HG02588 (cell line): ENCODE measurements around the gene DHRSX.
"Not testable (repeated sequence)": the region's sequence is repeated elsewhere in the genome, so short reads cannot be mapped to it uniquely, and the experiment has no call there.

ENCODE experiments used
- ATAC-seq: cut with Tn5 transposase; IDR thresholded peaks from one replicate; pipeline ENCODE4 v1.9.1; 2021; ENCODE audit warnings: mild to moderate bottlenecking, moderate library complexity; ENCODE audit not compliant: unreplicated experiment

Gene DHRSX

DNA sequence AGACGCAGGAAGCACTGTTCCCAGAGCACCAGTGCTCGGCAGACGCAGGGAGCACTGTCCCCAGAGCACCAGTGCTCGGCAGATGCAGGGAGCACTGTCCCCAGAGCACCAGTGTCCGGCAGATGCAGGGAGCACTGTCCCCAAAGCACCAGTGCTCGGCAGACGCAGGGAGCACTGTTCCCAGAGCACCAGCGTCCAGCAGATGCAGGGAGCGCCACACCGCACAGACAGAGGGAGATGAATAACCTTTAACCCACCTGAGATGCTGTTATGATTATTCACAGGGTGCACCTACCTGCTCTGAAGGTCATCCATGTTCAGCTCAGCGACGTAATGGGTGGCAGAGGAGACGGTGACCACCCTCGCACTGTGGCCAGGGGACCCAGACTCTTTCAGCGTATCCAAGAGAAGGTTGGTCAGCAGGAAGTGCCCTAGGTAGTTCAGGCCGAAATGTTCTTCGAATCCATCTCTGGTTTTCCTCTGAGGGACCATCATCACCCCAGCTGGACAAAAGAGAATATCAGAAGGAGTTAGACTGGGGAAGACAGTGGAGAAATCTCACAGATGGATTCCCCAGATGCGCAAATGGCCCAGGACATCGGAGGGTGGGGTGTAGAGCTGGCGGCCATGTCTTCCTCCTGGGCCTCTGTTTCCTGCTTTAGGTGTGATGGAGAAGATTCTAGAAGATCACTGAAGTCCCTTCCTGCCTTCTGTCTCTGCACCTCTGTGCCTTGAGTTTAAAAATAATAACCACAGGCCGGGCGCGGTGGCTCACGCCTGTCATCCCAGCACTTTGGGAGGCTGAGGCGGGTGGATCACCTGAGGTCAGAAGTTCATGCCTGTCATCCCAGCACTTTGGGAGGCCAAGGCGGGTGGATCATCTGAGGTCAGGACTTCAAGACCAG, 234.1 kb downstream of the DHRSX start:
- no peak for ATAC-seq

DNA sequence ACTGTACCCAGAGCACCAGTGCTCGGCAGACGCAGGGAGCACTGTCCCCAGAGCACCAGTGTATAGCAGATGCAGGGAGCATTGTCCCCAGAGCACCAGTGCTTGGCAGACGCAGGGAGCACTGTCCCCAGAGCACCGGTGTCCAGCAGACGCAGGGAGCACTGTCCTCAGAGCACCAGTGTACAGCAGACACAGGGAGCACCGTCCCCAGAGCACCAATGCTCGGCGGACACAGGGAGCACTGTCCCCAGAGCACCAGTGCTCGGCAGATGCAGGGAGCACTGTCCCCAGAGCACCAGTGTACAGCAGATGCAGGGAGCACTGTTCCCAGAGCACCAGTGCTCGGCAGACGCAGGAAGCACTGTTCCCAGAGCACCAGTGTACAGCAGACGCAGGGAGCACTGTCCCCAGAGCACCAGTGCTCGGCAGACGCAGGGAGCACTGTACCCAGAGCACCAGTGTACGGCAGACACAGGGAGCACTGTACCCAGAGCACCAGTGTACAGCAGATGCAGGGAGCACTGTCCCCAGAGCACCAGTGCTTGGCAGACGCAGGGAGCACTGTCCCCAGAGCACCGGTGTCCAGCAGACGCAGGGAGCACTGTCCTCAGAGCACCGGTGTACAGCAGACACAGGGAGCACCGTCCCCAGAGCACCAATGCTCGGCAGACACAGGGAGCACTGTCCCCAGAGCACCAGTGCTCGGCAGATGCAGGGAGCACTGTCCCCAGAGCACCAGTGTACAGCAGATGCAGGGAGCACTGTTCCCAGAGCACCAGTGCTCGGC, 234.9 kb downstream of the DHRSX start:
- not testable (repeated sequence) for ATAC-seq

DNA sequence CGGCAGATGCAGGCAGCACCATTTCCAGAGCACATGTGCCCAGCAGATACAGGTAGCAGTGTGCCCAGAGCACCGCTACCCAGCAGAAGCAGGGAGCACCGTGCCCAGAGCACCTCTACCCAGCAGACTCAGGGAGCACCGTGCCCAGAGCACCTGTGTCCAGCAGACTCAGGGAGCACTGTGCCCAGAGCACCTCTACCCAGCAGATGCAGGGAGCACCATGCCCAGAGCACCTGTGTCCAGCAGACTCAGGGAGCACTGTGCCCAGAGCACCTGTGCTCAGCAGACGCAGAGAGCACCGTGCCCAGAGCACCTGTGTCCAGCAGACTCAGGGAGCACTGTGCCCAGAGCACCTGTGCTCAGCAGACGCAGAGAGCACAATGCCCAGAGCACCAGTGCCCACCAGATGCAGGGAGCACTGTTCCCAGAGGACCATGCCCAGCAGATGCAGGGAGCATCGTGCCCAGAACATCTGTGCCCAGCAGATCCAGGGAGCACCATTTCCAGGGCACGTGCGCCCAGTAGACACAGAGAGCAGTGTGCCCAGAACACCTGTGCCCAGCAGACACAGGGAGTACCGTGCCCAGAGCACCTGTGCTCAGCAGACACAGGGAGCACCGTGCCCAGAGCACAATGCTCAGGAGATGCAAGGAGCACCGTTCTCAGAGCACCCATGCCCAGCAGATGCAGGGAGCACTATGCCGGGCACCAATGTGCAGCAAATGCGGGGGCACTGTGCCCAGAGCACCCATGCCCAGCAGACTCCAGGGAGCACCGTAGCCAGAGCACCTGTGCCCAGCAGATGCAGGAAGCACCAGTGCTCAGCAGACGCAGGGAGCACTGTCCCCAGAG, 236.4 kb downstream of the DHRSX start:
- ATAC-seq, result no peak

DNA sequence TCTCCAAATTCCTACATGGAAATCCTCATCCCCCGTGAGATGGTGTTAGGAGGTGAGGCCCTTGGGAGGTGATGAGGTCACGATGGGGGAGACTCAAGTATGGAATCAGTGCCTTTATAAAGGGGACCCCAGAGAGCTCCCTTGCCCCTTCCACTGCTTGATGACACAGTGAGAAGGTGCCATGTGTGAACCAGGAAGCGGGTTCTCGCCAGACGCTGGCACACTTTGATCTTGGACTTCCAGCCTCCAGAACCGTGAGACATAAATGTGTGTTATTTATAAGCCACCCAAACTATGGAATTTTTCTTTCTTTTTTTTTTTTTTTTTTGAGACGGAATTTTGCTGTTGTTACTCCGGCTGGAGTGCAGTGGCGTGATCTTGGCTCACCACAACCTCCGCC, 237.6 kb downstream of the DHRSX start:
- ATAC-seq, result no peak

DNA sequence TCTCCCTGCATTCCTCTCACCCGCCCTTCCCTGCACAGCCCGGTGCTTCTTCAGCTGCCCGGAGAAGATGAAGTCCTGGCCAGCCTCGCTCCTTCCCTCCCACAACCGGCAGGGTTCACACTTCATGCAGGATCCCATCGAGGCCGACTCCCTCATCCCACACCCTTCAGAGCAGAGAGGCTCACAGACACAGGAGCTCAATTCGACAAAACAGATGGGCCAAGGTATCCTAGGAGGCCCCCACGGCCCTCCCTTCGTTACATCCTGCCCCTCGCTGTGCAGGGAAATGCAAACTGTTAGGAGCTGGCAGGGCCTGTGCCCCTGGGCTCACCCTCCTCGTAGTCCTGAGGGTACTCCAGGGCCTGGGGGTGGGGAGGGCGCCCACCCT, 238.1 kb downstream of the DHRSX start:
- ATAC-seq, result no peak

DNA sequence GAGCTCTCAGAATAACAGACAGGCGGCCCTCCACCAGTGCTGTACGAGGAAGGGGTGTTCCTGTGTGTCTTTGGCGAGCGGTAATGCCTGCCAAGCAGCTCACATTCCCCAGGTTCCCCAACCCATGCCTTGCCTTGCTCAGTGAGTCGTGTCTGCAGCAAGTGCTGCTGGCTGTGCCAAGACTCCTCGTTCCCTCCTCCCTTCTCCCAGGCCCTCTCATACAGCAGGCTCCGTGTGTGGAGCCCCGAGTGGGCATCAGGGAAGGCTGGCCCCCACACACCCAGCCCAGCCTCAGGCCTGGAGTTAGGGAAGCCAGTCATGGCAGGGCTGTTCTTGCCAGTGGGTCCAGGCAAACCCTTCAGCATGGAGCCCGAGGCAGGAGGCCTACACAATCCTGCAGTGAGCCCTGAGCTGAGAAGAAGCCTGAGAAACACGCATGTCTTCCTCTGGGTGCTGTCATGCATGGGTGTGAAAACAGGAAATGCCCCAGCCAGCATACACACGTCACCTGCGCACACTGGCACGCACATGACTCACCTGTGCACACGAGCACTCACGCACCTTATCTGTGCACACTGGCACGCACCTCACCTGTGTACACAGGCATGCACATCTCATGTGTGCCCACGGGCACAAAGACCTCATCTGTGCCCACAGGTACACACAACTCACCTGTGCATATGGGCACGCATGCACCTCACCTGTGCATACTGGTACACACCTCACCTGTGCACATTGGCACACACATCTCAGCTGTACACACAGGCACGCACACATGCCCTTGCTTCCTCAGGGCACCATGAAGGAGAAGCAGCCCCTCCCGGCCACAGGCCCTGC, 238.7 kb downstream of the DHRSX start:
- ATAC-seq, result no peak

DNA sequence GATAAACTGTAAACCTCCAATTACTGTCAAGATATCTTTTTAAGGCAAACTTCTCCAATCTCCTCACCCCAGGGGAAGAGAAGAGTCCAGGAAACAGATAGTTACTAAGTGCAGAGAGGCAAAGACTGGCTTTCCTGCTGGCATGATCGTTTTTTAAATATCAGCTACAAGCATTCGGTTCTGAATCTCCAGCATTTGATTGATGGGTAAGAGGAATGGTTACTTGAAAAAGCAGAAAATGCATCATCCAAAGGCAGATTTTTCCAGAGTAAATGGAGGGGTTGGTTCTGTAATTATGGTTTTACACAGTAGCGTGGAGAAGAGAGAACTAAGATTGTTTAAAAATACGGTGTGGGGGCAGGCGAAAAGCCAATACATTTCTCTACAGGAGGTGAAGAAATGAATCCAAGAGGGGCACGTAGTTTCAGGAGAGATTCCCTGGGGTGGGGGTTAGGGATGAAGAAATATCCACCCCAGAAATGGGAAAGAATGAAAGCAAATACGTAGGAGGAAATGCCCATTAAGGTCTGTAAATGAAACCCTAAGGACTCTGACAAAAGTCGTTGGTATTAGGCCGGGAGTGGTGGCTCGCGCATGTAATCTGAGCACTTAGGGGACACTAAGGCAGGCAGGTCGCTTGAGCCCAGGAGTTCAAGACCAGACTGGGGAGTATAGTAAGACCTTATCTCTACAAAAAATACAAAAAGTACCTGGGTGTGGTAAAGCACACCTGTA, 248.3 kb downstream of the DHRSX start:
- no peak for ATAC-seq

DNA sequence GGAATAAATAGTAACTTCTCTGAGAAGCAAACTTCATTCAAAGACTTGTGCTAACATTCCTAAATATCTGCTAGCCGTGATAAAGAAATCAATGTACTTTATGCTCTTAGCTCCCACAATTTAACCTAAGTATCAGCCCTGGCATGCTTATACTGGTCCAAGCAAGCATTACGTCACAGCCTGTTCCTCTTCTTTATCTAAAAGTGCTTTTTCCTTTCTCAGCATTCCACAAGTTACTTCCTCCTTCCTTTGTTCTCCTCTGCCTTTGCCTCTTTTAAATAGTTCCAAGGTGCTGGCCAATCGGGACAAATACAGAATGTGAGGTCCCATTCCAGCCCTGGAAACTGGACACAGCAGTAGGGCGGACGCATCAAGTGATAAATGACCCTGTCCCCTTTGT, 249.6 kb downstream of the DHRSX start:
- no peak for ATAC-seq

DNA sequence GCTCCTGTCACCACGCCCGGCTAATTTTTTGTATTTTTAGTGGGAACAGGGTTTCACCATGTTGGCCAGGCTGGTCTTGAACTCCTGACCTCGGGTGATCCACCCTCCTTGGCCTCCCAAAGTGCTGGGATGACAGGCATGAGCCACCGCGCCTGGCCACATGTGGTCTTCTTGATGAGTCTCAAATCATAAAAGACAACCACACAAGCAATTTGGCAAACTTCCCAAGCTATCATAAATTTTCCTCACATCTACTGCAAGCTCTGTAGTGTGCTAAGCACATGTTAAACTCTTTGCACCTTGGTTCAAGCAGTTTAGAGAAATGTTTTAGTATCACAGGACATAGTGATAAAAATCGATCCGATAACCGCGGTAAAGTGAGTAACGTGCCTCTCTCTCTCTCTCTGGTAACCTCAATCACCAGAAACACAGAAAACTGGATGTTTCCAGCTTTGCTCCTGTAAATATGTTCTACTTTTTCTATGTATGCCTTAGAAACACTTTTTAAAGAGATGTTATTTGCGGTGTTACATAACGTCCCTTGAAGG, 256.8 kb downstream of the DHRSX start:
- ATAC-seq, result no peak

DNA sequence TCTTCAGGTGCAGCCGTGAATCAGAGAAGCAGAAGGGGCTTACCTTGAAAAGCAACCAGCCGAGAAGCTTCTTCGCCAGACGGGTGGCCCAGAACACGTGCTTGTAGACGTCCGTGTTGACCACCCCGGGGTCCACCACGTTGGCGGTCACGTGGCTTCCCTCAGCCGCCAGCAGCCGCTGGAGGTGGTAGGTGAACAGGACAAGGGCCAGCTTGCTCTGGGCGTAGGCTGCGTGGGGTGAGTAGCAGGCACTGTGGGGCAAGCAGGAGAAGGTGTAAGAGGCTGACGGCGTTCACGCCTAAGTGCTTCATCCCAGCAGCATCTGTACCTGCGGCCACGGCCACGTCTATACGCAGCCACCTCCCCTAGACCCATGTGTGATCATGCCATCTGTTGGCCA, 257.8 kb downstream of the DHRSX start:
- ATAC-seq, result no peak

DNA sequence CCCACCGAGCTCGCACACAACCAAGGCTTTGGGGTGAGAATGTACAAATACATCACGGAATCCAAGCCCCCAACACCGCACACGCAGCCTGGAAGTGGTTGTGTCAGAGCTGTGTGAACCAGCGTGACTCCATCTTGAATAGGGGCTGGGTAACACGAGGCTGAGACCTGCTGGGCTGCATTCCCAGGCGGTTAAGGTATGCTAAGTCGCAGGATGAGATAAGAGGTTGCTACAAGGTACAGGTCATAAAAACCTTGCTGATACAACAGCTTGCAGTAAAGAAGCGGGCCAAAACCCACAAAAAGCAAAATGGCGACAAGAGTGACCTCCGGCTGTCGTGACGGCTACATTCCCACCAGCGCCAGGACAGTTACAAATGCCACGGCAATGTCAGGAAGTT, 258.4 kb downstream of the DHRSX start:
- no peak for ATAC-seq

DNA sequence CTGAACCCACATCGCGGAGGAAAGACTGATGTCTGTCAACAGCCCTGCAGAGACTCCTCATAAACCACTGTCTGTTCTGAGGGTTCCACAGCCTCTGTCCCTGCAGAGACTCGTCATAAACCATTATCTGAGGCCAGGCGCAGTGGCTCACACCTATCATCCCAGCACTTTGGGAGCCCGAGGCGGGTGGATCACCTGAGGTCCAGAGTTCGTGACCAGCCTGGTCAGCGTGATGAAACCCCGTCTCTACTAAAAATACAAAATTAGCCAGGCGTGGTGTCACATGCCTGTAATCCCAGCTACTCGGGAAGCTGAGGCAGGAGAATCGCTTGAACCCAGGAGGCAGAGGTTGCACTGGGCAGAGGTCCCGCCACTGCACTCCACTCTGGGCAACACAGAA, 259.3 kb downstream of the DHRSX start:
- ATAC-seq, result not testable (repeated sequence)

DNA sequence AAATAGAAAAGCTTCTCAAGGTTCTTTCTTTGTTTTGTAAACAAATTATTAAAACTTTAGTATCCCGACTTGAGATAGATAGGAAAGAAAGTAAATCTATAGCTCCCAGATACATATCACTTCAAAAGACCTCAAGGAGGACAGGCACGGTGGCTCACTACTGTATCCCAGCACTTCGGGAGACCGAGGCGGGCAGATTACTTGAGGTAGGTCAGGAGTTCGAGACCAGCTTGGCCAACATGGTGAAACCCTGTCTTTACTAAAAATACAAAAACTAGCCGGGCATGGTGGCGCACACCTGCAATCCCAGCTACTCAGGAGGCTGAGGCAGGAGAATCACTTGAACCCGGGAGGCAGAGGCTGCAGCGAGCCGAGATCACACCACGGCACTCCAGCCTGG, 260.0 kb downstream of the DHRSX start:
- not testable (repeated sequence) for ATAC-seq

DNA sequence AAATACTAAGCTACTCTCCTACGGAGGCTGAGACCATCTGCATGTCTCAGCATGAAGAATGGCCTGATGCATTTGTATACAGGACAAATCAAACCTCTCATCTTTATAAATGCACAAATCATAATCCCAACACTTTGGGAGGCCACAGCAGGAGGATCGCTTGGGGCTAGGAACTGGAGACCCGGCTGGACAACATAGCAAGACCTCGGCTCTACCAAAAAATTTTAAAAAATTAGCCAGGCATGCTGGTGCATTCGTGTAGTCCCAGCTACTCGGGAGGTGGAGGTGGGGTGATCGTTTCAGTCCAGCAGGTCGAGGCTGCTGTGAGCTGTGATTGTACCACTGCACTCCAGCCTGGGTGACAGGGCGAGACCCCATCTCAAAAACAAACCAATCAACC, 262.8 kb downstream of the DHRSX start:
- no peak for ATAC-seq

DNA sequence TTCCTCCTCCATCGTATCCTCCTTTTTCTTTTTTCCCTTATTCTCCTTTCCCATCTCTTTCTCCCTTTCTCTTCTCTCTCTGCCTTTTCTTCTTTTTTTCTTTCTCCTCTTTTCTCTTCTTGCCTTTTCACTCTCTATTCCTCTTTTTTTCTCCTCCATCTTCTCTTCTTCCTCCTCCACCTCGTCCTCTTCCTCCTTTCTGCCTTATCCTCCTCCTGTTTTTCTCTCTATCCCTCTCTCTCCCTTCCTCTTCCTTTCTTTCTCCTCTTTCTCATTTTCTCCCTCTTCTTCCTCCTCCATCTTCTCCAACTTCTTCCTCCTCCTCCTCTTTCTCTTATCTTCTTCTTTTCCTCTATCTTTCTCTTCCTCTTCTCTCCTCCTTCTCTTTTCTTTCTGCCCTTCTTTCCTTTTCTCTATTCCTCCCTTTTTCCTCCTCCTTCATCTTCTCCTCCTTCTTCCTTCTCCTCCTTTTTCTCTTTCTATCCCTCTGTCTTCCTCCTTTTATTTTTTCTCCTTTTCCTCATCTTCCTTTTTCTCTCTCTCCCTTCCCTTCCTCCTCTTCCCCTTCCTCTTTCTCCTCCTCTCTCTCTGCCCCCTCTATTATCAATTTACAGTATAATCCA, 269.1 kb downstream of the DHRSX start:
- no peak for ATAC-seq

DNA sequence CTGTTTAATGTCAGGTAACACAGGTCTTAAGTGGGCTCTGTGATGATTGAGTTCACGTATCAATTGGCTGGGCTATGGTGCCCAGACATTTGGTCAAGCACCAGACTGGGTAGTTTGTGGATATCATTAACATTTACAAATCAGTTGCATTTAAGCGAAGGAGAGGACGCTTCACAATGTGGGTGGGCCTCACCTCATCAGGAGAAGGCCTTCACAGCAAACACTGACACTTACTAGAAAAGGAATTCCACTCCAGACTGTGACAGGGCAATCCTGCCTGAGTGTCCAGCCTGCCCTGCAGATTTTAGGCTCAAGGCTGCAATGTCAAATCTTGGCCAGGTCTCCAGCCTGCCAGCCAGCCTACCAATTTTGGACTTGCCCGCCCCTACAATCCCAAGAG, 270.3 kb downstream of the DHRSX start:
- ATAC-seq, result no peak

DNA sequence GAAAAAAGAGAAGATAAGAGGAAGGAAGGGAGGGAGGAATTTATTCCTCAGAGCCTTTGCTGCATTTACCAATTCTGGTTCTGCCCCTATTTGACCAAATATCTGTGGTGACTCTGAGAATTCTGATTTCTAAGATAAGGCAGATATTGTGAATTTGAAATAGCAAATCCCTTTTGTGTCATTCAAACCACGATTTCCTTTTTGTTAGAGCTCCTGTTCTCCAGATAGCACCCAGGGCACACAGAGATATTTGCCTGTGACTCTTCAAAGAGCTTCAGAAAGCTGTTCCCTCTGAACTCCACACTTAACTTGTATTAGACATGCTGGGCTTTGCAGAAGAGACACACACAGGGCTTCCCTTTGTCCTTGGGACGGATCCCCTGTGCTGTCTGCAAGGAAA, 272.2 kb downstream of the DHRSX start:
- no peak for ATAC-seq

DNA sequence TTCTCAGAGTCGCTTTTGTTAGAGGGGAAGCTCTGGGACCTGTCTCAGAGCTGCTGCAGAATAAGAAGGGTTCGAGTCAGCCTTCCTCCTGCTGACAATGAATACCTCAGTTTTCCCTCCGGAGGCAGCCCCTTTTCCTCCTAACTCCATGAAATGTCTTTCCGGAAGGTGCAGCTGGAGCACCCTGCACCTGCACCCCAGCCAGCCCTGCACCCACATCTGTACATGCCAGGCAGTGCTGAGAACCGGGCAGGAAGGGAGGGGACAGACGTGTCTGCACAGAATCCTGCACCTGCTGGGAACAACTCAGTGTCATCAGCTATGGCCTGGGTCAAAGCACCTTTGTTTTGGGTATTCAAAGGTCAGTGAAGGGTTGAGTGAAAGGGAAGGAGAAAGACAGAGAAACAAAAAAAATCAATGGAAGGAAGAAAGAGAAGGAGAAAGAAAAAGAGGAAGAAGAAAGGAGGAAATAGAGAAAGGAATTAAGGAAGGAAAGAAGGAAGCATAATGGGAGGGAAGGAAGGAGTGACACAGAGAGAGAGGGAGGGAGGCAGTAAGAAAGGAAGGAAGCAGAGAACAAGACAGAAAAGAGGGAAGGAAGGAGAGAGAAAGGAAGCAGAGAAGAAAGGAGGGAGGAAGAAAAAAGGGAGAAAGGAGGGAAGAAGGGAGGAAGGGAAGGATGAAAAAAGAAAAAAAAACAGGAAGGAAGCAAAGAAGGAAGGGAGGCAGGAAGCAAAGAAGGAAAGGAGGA, 273.7 kb downstream of the DHRSX start:
- no peak for ATAC-seq
